Measurements from ENCODE around the gene TC2N. TPM values are rescaled to one million over a fixed set of nuclear protein-coding genes. Genes with fewer than 3 reads are reported as not detected.

The TC2N gene
- total RNA-seq, 1 donor from 2014 or later, result 11.1 TPM

GRCh38 chr14:91891721-91892220, 24.4 kb upstream of the TC2N start:
- ATAC-seq (ENCODE audit: poor library complexity) (peak; percentile 4), DNase-seq (no peak)
- intact Hi-C loops (cut with DNase I), result no loop called here

- no peak for ATAC-seq (ENCODE audit: poor library complexity)
- DNase-seq, result no peak
- intact Hi-C loops (cut with DNase I), result no loop called here
These were observed 23.8 kb upstream of the TC2N start for GRCh38 chr14:91891101-91891500.

GRCh38 chr14:91890291-91890749, 23.0 kb upstream of the TC2N start:
- intact Hi-C loops (cut with DNase I), result no loop called here
- DNase-seq, result no peak
- no peak for ATAC-seq (ENCODE audit: poor library complexity)

- DNase-seq, result peak; percentile 70
- intact Hi-C loops (cut with DNase I), result no loop called here
- ATAC-seq (ENCODE audit: poor library complexity), result peak; percentile 47
These were observed 22.3 kb upstream of the TC2N start for GRCh38 chr14:91889477-91890211.

- no peak for DNase-seq
- intact Hi-C loops (cut with DNase I), result no loop called here
- ATAC-seq (ENCODE audit: poor library complexity), result no peak
These were observed 21.5 kb upstream of the TC2N start for GRCh38 chr14:91888641-91889476.

GRCh38 chr14:91886961-91887360, 19.6 kb upstream of the TC2N start:
- DNase-seq (no peak), ATAC-seq (ENCODE audit: poor library complexity) (no peak)
- intact Hi-C loops (cut with DNase I), result no loop called here

GRCh38 chr14:91885839-91886238, 18.5 kb upstream of the TC2N start:
- intact Hi-C loops (cut with DNase I), result no loop called here
- DNase-seq (no peak), ATAC-seq (ENCODE audit: poor library complexity) (no peak)

- ATAC-seq (ENCODE audit: poor library complexity) (peak; percentile 1), DNase-seq (no peak)
- intact Hi-C loops (cut with DNase I), result no loop called here
These were observed 17.9 kb upstream of the TC2N start for GRCh38 chr14:91885113-91885712.

GRCh38 chr14:91884664-91885063, 17.3 kb upstream of the TC2N start:
- intact Hi-C loops (cut with DNase I), result no loop called here
- DNase-seq, result peak; percentile 61
- peak; percentile 71 for ATAC-seq (ENCODE audit: poor library complexity)

- ATAC-seq (ENCODE audit: poor library complexity), result peak; percentile 81
- intact Hi-C loops (cut with DNase I), result no loop called here
- DNase-seq, result peak; percentile 80
These were observed 16.4 kb upstream of the TC2N start for GRCh38 chr14:91883753-91884152.

- intact Hi-C loops (cut with DNase I), result no loop called here
- ATAC-seq (ENCODE audit: poor library complexity) (no peak), DNase-seq (no peak)
These were observed 15.4 kb upstream of the TC2N start for GRCh38 chr14:91882776-91883175.

GRCh38 chr14:91882369-91882768, 15.0 kb upstream of the TC2N start:
- intact Hi-C loops (cut with DNase I), result no loop called here
- no peak for ATAC-seq (ENCODE audit: poor library complexity)
- DNase-seq, result no peak

- ATAC-seq (ENCODE audit: poor library complexity), result no peak
- DNase-seq, result no peak
- intact Hi-C loops (cut with DNase I), result no loop called here
These were observed 11.9 kb upstream of the TC2N start for GRCh38 chr14:91879196-91879595.

- intact Hi-C loops (cut with DNase I), result no loop called here
- DNase-seq, result no peak
- ATAC-seq (ENCODE audit: poor library complexity), result no peak
These were observed 10.9 kb upstream of the TC2N start for GRCh38 chr14:91878274-91878673.

GRCh38 chr14:91877376-91877915, 10.1 kb upstream of the TC2N start:
- no peak for DNase-seq
- no peak for ATAC-seq (ENCODE audit: poor library complexity)
- intact Hi-C loops (cut with DNase I), result no loop called here

- intact Hi-C loops (cut with DNase I), result no loop called here
- ATAC-seq (ENCODE audit: poor library complexity) (no peak), DNase-seq (no peak)
These were observed 9.2 kb upstream of the TC2N start for GRCh38 chr14:91876492-91876891.

- DNase-seq (no peak), ATAC-seq (ENCODE audit: poor library complexity) (no peak)
- intact Hi-C loops (cut with DNase I), result no loop called here
These were observed 8.4 kb upstream of the TC2N start for GRCh38 chr14:91875525-91876286.
